HG03432 (cell line): ENCODE measurements around the gene EEF1AKMT3.
"Not testable (repeated sequence)": the region's sequence is repeated elsewhere in the genome, so short reads cannot be mapped to it uniquely, and the experiment has no call there.

Experiments used
- ATAC-seq: cut with Tn5 transposase; IDR thresholded peaks from one replicate; pipeline ENCODE4 v1.9.1; 2021; ENCODE audit warnings: mild to moderate bottlenecking, moderate library complexity; ENCODE audit not compliant: unreplicated experiment

Gene EEF1AKMT3

GRCh38 chr12:57764662-57765002, 7.8 kb upstream of the EEF1AKMT3 start:
- peak; percentile 2 for ATAC-seq

- peak; percentile 72 for ATAC-seq
Measured at GRCh38 chr12:57765003-57765697, 7.3 kb upstream of the EEF1AKMT3 start.

GRCh38 chr12:57765698-57766463, 6.5 kb upstream of the EEF1AKMT3 start:
- no peak for ATAC-seq

- no peak for ATAC-seq
Measured at GRCh38 chr12:57766464-57767304, 5.7 kb upstream of the EEF1AKMT3 start, which contains the start of gene CYP27B1. Gene CYP27B1, minus strand, starts transcription at chr12:57767078. Its CDS starts 37 bp downstream, at chr12:57767041.

- ATAC-seq: no peak
Measured at GRCh38 chr12:57767305-57767698, 5.1 kb upstream of the EEF1AKMT3 start.

- no peak for ATAC-seq
Measured at GRCh38 chr12:57767876-57768275, 4.5 kb upstream of the EEF1AKMT3 start.

- ATAC-seq: no peak
Measured at GRCh38 chr12:57769594-57769993, 2.8 kb upstream of the EEF1AKMT3 start.

GRCh38 chr12:57770734-57771133, 1.7 kb upstream of the EEF1AKMT3 start:
- ATAC-seq: no peak

- peak; percentile 80 for ATAC-seq
Measured at GRCh38 chr12:57771236-57771872, 1.1 kb upstream of the EEF1AKMT3 start.

GRCh38 chr12:57771873-57772428, 463 bp upstream of the EEF1AKMT3 start, which contains the start of gene METTL1:
Gene METTL1, minus strand, starts transcription at chr12:57772105. Its CDS starts 22 bp downstream, at chr12:57772083.
- ATAC-seq: peak; percentile 87

GRCh38 chr12:57774634-57775033, 2.2 kb downstream of the EEF1AKMT3 start:
- not testable (repeated sequence) for ATAC-seq

- no peak for ATAC-seq
Measured at GRCh38 chr12:57775044-57775443, 2.6 kb downstream of the EEF1AKMT3 start.

GRCh38 chr12:57775563-57776246, 3.3 kb downstream of the EEF1AKMT3 start:
- ATAC-seq: no peak

- no peak for ATAC-seq
Measured at GRCh38 chr12:57776247-57776587, 3.8 kb downstream of the EEF1AKMT3 start.

GRCh38 chr12:57777367-57777766, 5.0 kb downstream of the EEF1AKMT3 start:
- ATAC-seq: no peak

- no peak for ATAC-seq
Measured at GRCh38 chr12:57777911-57778310, 5.5 kb downstream of the EEF1AKMT3 start.

GRCh38 chr12:57779736-57780135, 7.3 kb downstream of the EEF1AKMT3 start:
- no peak for ATAC-seq

- ATAC-seq: no peak
Measured at GRCh38 chr12:57780284-57780897, 8.0 kb downstream of the EEF1AKMT3 start.

GRCh38 chr12:57781244-57781643, 8.8 kb downstream of the EEF1AKMT3 start:
- no peak for ATAC-seq

GRCh38 chr12:57781801-57782200, 9.4 kb downstream of the EEF1AKMT3 start:
- no peak for ATAC-seq
